GM21526 (cell line): ENCODE results near the gene DDR1.
"Not testable (repeated sequence)": the region's sequence is repeated elsewhere in the genome, so short reads cannot be mapped to it uniquely, and the experiment has no call there.

Experiments
- ATAC-seq: cut with Tn5 transposase; IDR thresholded peaks from one replicate; pipeline ENCODE4 v1.9.1; 2021; ENCODE audit warnings: moderate library complexity; ENCODE audit not compliant: unreplicated experiment, low FRiP score

Gene DDR1

DNA sequence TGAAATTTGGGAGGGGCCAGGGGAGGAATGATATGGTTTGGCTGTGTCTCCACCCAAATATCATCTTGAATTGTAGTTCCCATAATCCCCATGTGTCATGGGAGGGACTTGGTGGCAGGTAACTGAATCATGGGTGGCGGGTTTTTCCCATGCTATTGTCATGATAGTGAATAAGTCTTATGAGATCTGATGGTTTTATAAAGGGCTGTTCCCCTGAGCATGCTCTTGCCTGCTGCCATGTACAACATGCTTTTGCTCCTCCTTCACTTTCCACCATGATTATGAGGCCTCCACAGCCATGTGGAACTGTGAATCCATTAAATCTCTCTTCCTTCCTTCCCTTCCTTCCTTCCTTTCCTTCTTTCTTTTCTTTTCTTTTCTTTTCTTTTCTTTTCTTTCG lies 31.9 kb upstream of the DDR1 start:
- not testable (repeated sequence) for ATAC-seq

DNA sequence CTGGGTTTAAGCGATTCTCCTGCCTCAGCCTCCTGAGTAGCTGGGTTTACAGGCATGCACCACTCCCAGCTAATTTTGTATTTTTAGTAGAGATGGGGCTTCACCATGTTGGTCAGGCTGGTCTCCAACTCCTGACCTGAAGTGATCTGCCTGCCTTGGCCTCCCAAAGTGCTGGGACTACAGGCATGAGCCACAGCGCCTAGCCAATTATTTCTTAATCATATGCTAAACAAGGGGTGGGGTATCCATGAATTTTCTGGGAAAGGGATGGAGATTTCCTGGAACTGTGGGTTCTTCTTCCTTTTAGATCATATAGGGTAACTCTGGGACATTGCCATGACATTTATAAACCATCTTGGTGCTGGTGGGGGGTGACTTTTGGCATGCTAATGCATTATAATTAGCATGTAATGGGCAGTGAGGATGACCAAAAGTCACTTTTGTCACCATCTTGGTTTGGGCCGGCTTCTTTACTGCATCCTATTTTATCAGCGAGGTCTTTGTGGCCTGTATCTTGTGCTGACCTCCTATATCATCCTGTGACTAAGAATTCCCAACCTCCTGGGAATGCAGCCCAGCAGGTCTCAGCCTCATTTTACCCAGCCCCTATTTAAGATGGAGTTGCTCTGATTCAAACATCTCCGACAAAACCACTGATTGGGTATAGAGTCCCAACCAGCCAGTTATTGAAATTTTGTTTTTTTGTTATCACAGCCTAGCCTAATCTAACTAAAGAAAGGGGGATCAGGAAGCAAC lies 29.9 kb upstream of the DDR1 start:
- ATAC-seq: no peak

DNA sequence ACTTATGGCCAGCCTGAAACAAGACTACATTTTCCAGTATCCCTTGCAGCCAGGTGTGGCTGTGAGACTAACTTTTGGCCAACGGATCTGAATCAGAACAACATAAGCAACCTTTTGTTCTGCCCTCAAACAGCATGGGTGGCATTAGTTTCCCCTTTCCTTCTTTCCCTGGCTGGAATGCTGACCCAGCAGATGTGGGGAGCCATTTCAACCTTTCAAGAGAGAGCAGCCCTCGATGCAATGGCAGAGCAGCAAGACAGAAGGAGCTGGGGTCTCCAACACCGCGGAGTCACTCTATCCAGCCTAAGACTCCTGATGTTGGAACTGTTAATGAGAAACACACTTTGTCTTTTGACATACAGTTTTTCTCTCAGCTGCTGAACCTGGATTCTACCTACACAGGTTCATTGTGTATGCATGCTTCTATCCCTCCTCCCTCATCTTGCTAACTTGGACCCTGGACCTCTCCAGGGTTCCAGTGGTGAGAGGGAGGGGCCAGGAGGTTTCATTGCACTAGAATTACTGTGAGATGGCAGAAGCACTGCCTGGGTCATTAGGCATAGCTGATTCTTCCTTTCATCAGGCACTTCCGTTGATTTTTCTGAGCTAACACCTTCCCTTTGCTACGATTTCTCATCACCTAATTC lies 28.8 kb upstream of the DDR1 start:
- ATAC-seq: no peak

DNA sequence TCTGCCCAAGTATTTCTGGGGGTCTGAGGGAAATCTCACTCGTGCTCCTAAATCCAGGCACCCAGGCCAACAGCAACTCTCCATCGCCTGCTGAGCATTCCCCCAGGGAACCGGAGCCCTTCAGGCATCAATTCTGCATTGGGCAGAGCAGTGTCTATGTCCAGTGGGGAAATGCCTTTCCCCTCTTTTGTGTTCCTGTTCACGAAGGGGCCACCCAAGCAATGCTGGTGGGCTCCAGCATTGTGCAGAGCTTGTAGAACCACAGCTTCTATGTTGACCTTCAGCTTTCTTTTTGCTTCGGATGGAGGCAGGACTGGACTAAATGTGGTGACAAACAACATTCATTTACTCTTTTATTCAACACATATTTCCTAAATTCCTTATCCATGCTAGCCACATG lies 27.2 kb upstream of the DDR1 start:
- no peak for ATAC-seq

DNA sequence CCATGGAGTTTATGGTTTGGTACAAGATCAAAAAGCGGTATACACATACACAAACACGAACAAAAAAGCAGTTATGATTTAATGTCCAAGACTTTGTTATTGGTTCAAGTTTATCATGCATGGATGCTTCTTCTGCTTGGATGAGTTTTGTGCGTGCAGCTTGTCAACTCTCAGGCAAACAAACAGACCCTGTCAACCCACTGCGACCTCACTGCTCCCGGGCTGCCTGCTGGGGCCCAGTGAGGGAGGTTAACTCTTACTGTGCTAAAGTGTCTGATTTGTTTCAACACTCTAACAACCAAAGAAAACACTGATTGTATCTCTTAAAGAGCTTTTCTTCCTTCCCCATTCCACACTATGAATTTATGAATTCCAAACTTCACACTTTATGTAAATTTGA lies 26.8 kb upstream of the DDR1 start:
- ATAC-seq: no peak

DNA sequence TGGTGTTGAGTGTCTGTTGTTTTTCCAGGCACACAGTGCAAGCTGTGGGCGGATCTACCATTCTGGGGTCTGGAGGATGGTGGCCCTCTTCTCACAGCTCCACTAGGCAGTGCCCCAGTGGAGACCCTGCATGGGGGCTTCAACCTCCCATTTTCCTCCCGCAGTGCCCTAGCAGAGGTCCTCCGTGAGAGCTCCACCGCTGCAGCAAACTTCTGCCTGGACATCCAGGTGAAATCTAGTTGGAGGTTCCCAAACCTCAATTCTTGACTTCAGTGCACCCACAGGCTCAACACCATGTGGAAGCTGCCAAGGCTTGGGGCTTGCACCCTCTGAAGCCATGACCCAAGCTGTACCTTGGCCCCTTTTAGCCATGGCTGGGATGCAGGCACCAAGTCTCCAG lies 24.6 kb upstream of the DDR1 start:
- not testable (repeated sequence) for ATAC-seq

DNA sequence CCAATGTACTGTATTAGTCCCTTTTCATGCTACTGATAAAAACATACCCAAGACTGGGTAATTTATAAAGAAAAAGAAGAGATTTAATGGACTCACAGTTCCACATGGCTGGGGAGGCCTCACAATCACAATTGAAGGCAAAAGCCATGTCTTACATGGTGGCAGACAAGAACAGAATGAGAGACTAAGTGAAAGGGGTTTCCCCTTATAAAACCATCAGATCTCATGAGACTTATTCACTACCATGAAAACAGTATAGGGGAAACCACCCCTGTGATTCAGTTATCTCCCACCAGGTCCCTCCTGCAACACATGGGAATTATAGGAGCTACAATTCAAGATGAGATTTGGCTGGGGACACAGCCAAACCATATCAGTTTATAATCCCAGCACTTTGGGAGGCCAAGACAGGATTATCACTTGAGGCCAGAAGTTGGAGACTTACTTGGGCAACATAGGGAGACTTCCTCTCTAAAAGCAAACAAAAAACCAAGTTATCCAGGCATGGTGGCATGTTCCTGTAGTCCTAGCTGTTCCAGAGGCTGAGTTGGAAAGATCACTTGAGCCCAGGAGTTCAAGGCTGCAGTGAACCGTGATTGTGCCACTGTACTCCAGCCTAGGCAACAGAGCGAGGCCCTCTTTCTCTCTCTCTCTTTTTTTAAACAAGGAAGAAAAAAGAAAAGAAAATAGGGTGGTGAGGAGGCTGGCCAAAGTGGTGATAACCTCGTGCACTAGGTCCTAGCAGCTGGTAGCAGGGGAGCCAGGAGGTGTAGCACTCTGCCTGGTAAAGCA lies 22.9 kb upstream of the DDR1 start:
- ATAC-seq: no peak

DNA sequence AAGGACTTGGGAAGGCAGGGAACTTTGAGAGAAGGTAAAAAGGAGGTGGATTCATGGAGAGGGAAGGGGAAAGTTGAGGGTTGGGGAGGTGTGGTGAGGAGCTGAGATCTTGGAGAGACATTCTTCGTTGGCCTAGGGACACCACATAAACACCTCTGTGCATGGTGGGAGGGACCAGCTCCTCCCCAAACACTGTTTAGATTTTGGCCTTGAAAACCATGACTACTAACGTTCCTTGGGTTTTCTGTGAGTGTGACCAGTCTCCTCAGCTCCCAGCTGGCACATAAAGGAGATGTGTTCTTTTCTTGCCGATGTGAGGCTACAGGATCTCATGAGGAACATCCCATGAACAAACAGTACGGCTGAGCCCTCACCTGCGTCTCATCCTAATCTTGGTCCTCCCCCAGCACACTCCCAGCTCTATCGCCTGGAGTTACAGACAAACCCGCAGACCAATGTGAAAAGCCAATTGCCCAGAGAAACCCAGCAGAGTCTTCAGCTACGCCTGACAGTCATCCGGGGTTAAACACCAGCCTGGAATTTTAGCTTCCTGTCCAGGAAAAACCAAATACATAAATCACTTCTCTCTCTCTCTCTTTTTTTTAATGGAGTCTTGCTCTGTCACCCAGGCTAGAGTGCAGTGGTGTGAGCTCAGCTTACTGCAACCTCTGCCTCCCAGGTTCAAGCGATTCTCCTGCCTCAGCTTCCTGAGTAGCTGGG lies 22.0 kb upstream of the DDR1 start:
- ATAC-seq: no peak

DNA sequence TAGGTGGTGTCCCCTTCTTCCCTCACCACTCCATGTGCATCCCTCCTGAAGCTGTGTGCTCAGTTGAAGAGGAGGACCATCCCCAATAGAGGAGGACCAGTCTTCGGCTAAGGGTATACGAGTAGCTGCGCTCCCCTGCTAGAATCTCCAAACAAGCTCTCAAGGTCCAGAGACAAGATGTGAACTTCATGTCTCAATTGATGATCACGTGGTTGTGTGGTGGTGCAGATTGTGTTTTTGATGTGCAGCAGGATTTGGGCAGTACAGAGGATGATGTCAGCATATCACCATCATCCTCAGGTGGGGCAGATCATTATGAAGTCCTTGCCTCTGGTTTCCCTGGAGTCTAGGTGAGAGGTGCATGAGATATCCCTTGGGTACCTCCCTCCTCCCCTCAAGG lies 20.0 kb upstream of the DDR1 start:
- no peak for ATAC-seq

DNA sequence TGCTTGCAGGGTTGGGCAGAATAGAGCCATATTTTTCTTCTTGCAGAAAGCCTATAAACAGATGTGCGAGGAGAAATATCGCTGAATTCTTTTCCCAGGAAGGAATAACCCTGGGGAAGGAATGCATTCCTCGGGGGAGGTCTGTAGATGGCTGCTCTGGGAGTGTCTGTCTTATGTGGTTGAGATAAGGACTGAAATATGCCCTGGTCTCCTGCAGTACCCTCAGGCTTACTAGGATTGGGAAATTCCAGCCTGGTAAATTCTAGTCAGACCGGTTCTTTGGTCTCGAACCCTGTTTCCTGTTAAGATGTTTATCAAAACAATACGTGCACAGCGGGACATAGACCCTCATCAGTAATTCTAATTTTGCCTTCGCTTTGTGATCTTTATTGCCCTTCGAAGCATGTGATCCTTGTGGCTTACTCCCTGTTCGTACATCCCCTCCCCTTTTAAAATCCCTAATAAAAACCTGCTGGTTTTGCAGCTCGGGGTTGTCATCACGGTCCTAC lies 15.0 kb upstream of the DDR1 start:
- not testable (repeated sequence) for ATAC-seq

DNA sequence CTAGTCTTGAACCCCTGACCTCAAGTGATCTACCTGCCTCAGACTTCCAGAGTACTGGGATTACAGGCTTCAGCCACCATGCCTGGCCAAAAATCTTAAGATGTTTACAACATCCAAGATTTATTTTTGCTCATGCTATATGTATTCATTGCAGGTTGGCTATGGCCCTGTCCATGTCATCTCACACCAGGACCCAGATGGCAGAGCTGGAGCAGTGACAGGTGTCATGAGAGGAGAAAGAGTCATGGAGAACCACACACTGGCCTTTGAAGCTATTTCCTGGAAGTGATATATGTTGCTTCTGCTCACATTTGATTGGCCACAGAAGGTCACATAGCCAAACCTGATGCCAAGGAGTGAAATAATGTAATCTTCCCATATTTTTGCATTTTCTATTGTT lies 13.8 kb upstream of the DDR1 start:
- ATAC-seq: no peak

DNA sequence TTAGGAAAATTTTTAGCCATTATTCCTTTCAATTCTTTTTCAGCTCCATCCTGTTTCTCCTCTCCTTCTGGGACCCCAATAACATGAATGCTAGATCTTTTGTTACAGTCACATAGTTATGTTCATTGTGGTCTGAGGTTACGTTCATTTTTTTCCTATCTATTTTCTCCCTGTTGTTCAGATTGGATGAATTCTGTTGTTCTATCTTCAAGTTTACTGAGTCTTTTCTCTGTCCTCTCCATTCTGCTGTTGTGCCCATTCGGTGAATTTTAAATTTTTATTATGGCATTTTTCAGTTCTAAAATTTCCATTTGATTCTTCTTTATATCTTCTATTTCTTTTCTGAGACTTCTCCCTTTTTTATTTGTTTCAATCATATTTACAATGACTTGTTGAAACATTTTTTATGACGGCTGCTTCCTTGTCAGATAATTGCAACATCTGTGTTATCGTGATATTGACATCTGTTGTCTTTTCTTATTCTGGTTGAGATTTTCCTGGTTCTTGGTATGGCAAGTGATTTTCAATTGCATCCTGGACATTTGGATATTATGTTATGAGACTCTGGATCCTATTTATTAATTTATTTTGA lies 12.6 kb upstream of the DDR1 start:
- no peak for ATAC-seq

DNA sequence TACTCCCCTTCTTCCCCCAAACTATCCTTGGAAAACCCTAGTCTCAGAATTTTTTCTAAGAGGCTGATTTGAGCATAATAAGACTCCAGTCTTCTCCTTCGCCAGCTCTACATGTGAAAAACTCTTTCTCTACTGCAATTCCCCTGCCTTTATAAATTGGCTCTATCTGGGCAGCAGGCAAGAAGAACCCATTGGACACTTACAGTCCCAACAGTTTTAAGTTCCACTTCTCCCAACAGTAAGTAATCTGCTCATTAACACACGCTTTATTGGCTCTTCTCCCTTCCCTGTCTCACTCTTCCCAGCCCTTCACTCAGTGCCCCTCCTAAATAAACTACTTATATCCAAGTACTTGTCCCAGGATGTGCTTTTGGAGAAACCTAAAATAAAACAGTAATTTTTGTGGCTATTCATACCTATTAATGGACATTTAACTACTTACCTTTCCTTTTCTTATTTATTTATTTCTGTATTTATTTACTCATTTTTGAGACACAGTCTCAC lies 11.1 kb upstream of the DDR1 start:
- ATAC-seq: no peak

DNA sequence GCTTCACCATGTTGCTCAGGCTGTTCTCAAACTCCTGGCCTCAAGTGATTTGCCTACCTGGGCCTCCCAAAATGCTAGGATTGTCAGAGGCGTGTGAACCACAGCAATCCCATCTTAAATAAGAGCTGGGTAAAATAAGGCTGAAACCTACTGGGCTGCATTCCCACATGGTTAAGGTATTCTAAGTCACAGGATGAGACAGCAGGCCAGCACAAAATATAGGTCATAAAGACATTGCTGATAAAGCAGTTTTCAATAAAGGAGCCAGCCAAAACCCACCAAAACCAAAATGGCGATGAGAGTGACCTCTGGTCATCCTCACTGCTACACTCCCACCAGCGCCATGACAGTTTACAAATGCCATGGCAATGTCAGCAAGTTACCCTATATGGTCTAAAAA lies 10.5 kb upstream of the DDR1 start:
- ATAC-seq: not testable (repeated sequence)

DNA sequence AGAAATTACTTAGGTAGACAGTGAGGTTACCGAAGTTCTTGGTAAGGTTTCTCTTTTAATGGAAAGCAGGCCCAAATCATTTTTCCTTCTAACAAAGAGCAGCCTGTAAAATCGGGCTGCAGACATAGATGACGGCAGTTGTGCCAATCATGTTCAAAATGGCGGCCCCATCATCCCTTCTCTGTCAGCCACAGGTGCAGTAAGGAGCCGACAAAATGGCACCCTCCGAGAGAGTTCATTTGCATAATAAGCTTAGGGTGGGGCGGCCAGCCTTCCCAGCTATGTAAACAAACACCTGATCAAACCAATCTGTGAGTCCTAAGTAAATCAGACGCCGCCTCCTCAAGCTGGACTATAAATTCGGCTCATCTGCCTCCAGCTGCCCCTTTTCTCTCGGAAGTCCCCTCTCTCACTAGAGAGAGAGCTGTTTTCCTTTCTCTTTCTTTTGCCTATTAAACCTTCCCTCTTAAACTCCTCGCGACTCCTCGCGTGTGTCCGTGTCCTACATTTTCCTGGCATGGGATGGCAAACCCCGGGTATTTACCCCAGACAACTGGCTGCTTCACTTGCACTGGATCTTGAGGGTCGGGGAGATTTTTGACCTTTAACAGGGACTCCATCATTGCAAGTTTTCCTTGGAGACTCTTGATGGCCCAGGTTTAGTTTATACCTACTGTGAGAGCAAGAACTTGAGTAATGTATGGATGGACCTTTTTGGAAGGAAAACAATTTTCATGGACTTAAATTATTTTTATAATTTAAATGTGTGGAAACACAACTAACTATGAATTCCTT lies 8.9 kb upstream of the DDR1 start:
- ATAC-seq: no peak

DNA sequence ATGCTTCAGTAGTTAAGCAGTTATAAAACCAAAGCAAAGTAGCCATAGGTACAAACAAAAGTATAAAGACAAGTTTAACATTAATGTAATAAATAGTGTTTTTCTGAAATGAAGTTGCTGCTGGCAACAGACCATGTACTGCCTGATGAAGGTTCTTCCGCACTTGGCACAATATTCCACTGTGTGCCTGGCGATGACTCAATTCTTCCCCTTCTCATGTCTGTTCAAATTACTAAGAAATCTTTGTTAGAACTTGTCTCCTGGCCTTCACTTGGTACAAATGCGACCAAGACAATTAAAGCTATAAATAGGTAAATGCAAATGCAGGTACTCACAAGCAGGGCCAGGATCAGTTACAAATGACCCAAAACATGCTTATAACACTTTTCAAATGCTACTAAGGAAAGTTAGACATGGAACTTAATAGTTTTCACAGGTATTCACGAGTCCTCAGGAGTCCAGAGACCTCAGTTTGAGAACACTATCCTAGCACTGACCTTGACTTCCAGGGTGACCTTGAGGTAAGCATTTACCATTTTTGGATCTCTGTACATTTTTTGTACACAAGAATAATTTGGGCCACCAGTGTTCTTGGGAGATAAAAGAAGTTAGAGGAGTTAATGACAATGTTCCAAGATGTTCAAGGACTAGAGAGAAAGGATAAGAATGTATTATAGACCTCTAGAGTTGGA lies 8.1 kb upstream of the DDR1 start:
- no peak for ATAC-seq

DNA sequence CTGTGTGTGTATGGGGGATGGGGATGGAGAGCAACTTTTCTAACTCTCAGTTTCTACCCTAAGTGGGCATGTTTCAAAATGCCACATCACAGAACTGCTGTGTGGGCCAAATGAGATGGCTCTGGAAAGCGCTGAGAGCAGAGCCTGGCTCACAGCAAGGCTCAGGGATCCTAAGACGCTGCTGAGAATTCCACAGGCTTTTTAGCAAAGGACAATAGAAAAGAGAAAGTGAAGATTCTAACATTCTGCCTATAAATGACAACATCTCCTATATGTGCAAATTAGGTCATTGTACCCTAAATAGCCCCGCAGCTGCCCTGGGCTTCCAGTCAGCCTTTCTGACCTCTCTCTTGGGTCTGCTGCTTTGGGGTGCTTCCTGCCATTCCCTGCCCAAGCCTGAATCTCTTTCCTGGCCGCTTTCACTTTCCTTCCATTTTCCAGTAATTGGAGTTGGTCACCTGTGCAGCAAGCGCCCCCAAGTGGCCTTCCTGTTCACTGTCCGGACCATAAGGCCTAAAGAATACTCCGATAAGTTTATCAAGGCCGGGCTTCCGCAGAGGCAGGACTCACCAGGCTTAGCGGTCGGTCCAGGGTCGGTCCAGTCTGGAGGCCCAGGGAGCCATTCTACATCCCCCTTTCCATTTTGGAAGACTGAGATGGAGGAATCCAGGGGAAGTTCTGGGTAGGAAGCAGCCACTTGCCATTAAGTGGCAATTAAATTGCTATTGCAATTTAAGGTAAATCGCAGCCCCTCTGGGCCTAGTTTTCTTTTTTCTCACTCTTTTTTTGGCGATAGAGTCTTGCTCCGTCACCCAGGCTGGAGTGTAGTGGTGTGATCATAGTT lies 6.7 kb upstream of the DDR1 start:
- no peak for ATAC-seq
